ENCODE data around the gene ACTRT2. TPM values are rescaled to one million over a fixed set of nuclear protein-coding genes. Genes with fewer than 3 reads are reported as not detected.

The ACTRT2 gene
- total and polyA plus RNA-seq, 5 donors, result not detected

- no peaks in the 10 kb centered on the region for H3K4me1 ChIP-seq (ENCODE audit: control insufficient read depth, insufficient read depth, low read length)
- no peaks in the 10 kb centered on the region for H3K27me3 ChIP-seq (ENCODE audit: control insufficient read depth, insufficient read depth)
- no peak overlapping the region for H3K4me3 ChIP-seq (ENCODE audit: low read length)
- H3K27ac ChIP-seq (ENCODE audit: low read length), result no peak overlapping the region
- intact Hi-C loops (cut with DNase I), result no loop called here
- no peaks in the 10 kb centered on the region for H3K9me3 ChIP-seq (ENCODE audit: control insufficient read depth, low read length)
- ATAC-seq, result no peak
- WGBS, result 87% methylated on average over 11 of the region's 11 CpGs
- no peak for DNase-seq
These were observed 42.5 kb upstream of the ACTRT2 start for GRCh38 chr1:2978691-2979190.

GRCh38 chr1:2979191-2980072, 41.8 kb upstream of the ACTRT2 start:
- intact Hi-C loops (cut with DNase I), result no loop called here
- DNase-seq, result peak in 1 of 3 donors; percentile 46

GRCh38 chr1:2980073-2980791, 41.0 kb upstream of the ACTRT2 start:
- ATAC-seq, result no peak
- no peak overlapping the region for H3K27ac ChIP-seq (ENCODE audit: low read length)
- no peaks in the 10 kb centered on the region for H3K9me3 ChIP-seq (ENCODE audit: control insufficient read depth, low read length)
- no peaks in the 10 kb centered on the region for H3K27me3 ChIP-seq (ENCODE audit: control insufficient read depth, insufficient read depth)
- WGBS, result 49% methylated on average over 25 of the region's 25 CpGs
- H3K4me3 ChIP-seq (ENCODE audit: low read length), result no peak overlapping the region
- intact Hi-C loops (cut with DNase I), result no loop called here
- peak in 1 of 3 donors; percentile 27 for DNase-seq
- no peaks in the 10 kb centered on the region for H3K4me1 ChIP-seq (ENCODE audit: control insufficient read depth, insufficient read depth, low read length)

More at GRCh38 chr1:2979191-2980072, 41.8 kb upstream of the ACTRT2 start:
- Histone ChIP-seq H3K4me1 (ENCODE audit: control insufficient read depth, insufficient read depth, low read length) (no peaks in the 10 kb centered on the region), H3K27ac (ENCODE audit: low read length) (no peak overlapping the region), H3K27me3 (ENCODE audit: control insufficient read depth, insufficient read depth) (no peaks in the 10 kb centered on the region), H3K4me3 (ENCODE audit: low read length) (no peak overlapping the region), H3K9me3 (ENCODE audit: control insufficient read depth, low read length) (no peaks in the 10 kb centered on the region)
- WGBS, result 68% methylated on average over 38 of the region's 38 CpGs
- peak; percentile 12 to 16 for ATAC-seq

- ATAC-seq, result no peak
- intact Hi-C loops (cut with DNase I), result no loop called here
- DNase-seq, result peak in 1 of 3 donors; percentile 13
- H3K9me3 ChIP-seq (ENCODE audit: control insufficient read depth, low read length), result no peaks in the 10 kb centered on the region
- no peaks in the 10 kb centered on the region for H3K27me3 ChIP-seq (ENCODE audit: control insufficient read depth, insufficient read depth)
- no peak overlapping the region for H3K27ac ChIP-seq (ENCODE audit: low read length)
- H3K4me1 ChIP-seq (ENCODE audit: control insufficient read depth, insufficient read depth, low read length), result no peaks in the 10 kb centered on the region
- H3K4me3 ChIP-seq (ENCODE audit: low read length), result no peak overlapping the region
- 51% methylated on average over 12 of the region's 12 CpGs for WGBS
These were observed 40.4 kb upstream of the ACTRT2 start for GRCh38 chr1:2980849-2981248.

- Histone ChIP-seq H3K27ac (ENCODE audit: low read length) (no peak overlapping the region), H3K27me3 (ENCODE audit: control insufficient read depth, insufficient read depth) (no peaks in the 10 kb centered on the region), H3K9me3 (ENCODE audit: control insufficient read depth, low read length) (no peaks in the 10 kb centered on the region), H3K4me1 (ENCODE audit: control insufficient read depth, insufficient read depth, low read length) (no peaks in the 10 kb centered on the region), H3K4me3 (ENCODE audit: low read length) (no peak overlapping the region)
- 62% methylated on average over 7 of the region's 7 CpGs for WGBS
- ATAC-seq (no peak), DNase-seq (no peak)
- intact Hi-C loops (cut with DNase I), result no loop called here
These were observed 39.9 kb upstream of the ACTRT2 start for GRCh38 chr1:2981388-2981787.

GRCh38 chr1:2981981-2982614, 39.2 kb upstream of the ACTRT2 start:
- Histone ChIP-seq H3K27ac (ENCODE audit: low read length) (no peak overlapping the region), H3K4me3 (ENCODE audit: low read length) (no peak overlapping the region), H3K4me1 (ENCODE audit: control insufficient read depth, insufficient read depth, low read length) (no peaks in the 10 kb centered on the region), H3K27me3 (ENCODE audit: control insufficient read depth, insufficient read depth) (no peaks in the 10 kb centered on the region), H3K9me3 (ENCODE audit: control insufficient read depth, low read length) (no peaks in the 10 kb centered on the region)
- ATAC-seq, result no peak
- intact Hi-C loops (cut with DNase I), result no loop called here
- 80% methylated on average over 19 of the region's 19 CpGs for WGBS
- DNase-seq, result peak in 1 of 3 donors; percentile 37

GRCh38 chr1:2982615-2983318, 38.5 kb upstream of the ACTRT2 start:
- H3K27me3 ChIP-seq (ENCODE audit: control insufficient read depth, insufficient read depth), result no peaks in the 10 kb centered on the region

GRCh38 chr1:2983319-2983705, 38.0 kb upstream of the ACTRT2 start:
- Histone ChIP-seq H3K27me3 (ENCODE audit: control insufficient read depth, insufficient read depth) (no peaks in the 10 kb centered on the region), H3K27ac (ENCODE audit: low read length) (no peak overlapping the region), H3K4me1 (ENCODE audit: control insufficient read depth, insufficient read depth, low read length) (no peaks in the 10 kb centered on the region), H3K4me3 (ENCODE audit: low read length) (no peak overlapping the region), H3K9me3 (ENCODE audit: control insufficient read depth, low read length) (no peaks in the 10 kb centered on the region)
- intact Hi-C loops (cut with DNase I), result no loop called here
- DNase-seq (peak in 1 of 3 donors; percentile 26), ATAC-seq (no peak)
- 74% methylated on average over 15 of the region's 15 CpGs for WGBS

More at GRCh38 chr1:2982615-2983318, 38.5 kb upstream of the ACTRT2 start:
- Histone ChIP-seq H3K27ac (ENCODE audit: low read length) (no peak overlapping the region), H3K4me1 (ENCODE audit: control insufficient read depth, insufficient read depth, low read length) (no peaks in the 10 kb centered on the region), H3K9me3 (ENCODE audit: control insufficient read depth, low read length) (no peaks in the 10 kb centered on the region), H3K4me3 (ENCODE audit: low read length) (no peak overlapping the region)
- DNase-seq (peak in 1 of 3 donors; percentile 58), ATAC-seq (no peak)
- intact Hi-C loops (cut with DNase I), result no loop called here
- WGBS, result 84% methylated on average over 30 of the region's 30 CpGs

GRCh38 chr1:2983706-2984398, 37.4 kb upstream of the ACTRT2 start:
- no peaks in the 10 kb centered on the region for H3K4me1 ChIP-seq (ENCODE audit: control insufficient read depth, insufficient read depth, low read length)
- H3K4me3 ChIP-seq (ENCODE audit: low read length), result no peak overlapping the region
- ATAC-seq (no peak), DNase-seq (peak in 1 of 3 donors; percentile 40)
- H3K27ac ChIP-seq (ENCODE audit: low read length), result no peak overlapping the region
- H3K27me3 ChIP-seq (ENCODE audit: control insufficient read depth, insufficient read depth), result no peaks in the 10 kb centered on the region
- intact Hi-C loops (cut with DNase I), result no loop called here
- WGBS, result 79% methylated on average over 21 of the region's 21 CpGs
- H3K9me3 ChIP-seq (ENCODE audit: control insufficient read depth, low read length), result no peaks in the 10 kb centered on the region

Measured in right cardiac atrium (tissue), 5 donors.